ENCODE measurements around the gene VWC2L.

- TF ChIP-seq POLR2AphosphoS5 (IDR thresholded peaks at IDR 0.05; ENCODE audit: low read depth, low read length) (no peak), SIN3A (IDR thresholded peaks at IDR 0.05; ENCODE audit: borderline replicate concordance, insufficient read depth, low read length) (no peak), TAF1 (IDR thresholded peaks at IDR 0.05; ENCODE audit: borderline replicate concordance, insufficient read depth, low read length) (no peak)
These were observed 71.9 kb downstream of the VWC2L start for GRCh38 chr2:214482728-214483127.
